ENCODE data around the gene THAP4. TPM values are rescaled to one million over a fixed set of nuclear protein-coding genes. Genes with fewer than 3 reads are reported as not detected.

The THAP4 gene
- polyA plus RNA-seq, 1 donor (not counting 4 experiments of a cell fraction or from before 2014, with no cell fraction given) = 30.3 TPM

DNA sequence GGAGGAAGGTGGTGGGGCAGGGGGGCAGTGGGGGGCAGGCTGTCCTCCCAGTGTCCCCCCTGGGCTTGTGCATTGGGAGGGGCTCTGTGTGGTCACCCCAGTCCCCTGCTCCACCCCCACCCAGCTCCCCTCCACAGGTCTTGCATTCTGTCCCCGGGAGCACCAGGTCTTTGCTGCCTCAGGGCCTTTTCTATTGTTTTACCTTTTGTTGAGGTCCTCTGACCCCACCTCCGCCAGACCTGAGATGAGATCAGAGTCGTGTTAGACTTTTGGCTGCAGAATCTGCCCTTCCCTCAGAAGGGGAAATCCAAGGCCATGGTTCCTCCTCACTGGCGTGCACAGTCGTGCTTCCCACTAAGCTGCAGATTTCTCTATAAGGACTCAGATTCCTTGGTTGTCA lies 21.3 kb upstream of the THAP4 start:
- Histone ChIP-seq H3K4me2 (ENCODE audit: control insufficient read depth, extremely low read depth, insufficient read depth, low read depth, low read length) (no peak overlapping the region), H3K27ac (ENCODE audit: control insufficient read depth, insufficient read depth, low read length) (no peak overlapping the region), H2AFZ (ENCODE audit: control insufficient read depth, low read length) (no peak overlapping the region), H3K9me1 (ENCODE audit: control insufficient read depth, extremely low read depth, insufficient read depth, low read length) (no peaks in the 10 kb centered on the region), H3K4me3 (ENCODE audit: control insufficient read depth in 2 of 3, extremely low read depth in 1 of 3, insufficient read depth in 2 of 3, low read depth in 1 of 3, low read length in 3 of 3) (no peak overlapping the region), H3K79me2 (ENCODE audit: control insufficient read depth, insufficient read depth, low read length) (peaks cover under 1% of the 10 kb centered on the region), H3K9me3 (ENCODE audit: control insufficient read depth, low read depth, low read length) (no peaks in the 10 kb centered on the region), H4K20me1 (ENCODE audit: control insufficient read depth, extremely low read depth, insufficient read depth, low read length) (peaks cover 2% of the 10 kb centered on the region), H3K27me3 (ENCODE audit: control insufficient read depth, extremely low read depth, insufficient read depth, low read length) (no peaks in the 10 kb centered on the region), H3K9ac (ENCODE audit: control insufficient read depth, extremely low read depth, insufficient read depth, low read length) (no peak overlapping the region), H3K36me3 (ENCODE audit: control insufficient read depth in 2 of 2, extremely low read depth in 1 of 2, insufficient read depth in 2 of 2, low read length in 2 of 2) (peaks cover 28 to 30% of the 10 kb centered on the region in 2 experiments), H3K4me1 (ENCODE audit: control insufficient read depth, extremely low read depth, insufficient read depth, low read length) (no peaks in the 10 kb centered on the region)
- dilution Hi-C loops (cut with MboI; ENCODE audit: extremely low pct_ligation_motif_present, low sequenced_read_pairs) = no loop called here
- FAIRE-seq (no peak), DNase-seq (ENCODE audit: low read depth, low spot score) (no peak)
- TF ChIP-seq, protein P1, sequence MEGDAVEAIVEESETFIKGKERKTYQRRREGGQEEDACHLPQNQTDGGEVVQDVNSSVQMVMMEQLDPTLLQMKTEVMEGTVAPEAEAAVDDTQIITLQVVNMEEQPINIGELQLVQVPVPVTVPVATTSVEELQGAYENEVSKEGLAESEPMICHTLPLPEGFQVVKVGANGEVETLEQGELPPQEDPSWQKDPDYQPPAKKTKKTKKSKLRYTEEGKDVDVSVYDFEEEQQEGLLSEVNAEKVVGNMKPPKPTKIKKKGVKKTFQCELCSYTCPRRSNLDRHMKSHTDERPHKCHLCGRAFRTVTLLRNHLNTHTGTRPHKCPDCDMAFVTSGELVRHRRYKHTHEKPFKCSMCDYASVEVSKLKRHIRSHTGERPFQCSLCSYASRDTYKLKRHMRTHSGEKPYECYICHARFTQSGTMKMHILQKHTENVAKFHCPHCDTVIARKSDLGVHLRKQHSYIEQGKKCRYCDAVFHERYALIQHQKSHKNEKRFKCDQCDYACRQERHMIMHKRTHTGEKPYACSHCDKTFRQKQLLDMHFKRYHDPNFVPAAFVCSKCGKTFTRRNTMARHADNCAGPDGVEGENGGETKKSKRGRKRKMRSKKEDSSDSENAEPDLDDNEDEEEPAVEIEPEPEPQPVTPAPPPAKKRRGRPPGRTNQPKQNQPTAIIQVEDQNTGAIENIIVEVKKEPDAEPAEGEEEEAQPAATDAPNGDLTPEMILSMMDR (optimal IDR thresholded peaks at IDR 0.05 in 1 of 3, IDR thresholded peaks at IDR 0.05 in 1 of 3, conservative IDR thresholded peaks at IDR 0.05 in 1 of 3; ENCODE audit: extremely low read depth in 1 of 3, insufficient read depth in 2 of 3, low read length in 3 of 3) = no peak
- TF ChIP-seq EZH2 (IDR thresholded peaks at IDR 0.05; ENCODE audit: low read length) = no peak

DNA sequence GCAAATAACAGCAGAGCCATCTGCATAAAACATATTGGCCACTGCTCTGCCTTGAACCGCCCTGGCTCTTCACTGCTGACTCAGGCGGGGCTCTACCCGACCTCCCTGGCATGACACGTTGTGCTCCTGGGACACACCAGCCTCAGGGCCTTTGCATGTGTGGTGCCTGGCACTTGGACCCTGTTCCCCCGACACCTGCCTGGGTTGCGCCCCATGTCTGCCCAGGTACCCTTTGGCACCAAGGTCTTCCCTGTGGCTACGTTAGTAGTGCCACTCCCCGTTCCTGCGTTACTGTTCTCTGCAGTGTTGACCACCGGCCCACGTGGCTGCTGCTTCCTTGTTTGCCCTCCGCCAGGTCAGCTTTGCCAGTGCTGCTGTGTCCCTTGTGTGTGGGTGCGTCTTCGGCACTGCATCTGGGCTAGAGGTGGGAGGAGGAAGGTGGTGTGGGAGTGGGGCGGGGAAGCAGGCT lies 20.9 kb upstream of the THAP4 start:
- dilution Hi-C loops (cut with MboI; ENCODE audit: extremely low pct_ligation_motif_present, low sequenced_read_pairs) = no loop called here
- no peak overlapping the region for H3K4me3 ChIP-seq (ENCODE audit: control insufficient read depth in 2 of 3, extremely low read depth in 1 of 3, insufficient read depth in 2 of 3, low read depth in 1 of 3, low read length in 3 of 3)
- DNase-seq (ENCODE audit: low read depth, low spot score) (no peak), FAIRE-seq (no peak)
- no peak overlapping the region for H3K27ac ChIP-seq (ENCODE audit: control insufficient read depth, insufficient read depth, low read length)
- H3K4me1 ChIP-seq (ENCODE audit: control insufficient read depth, extremely low read depth, insufficient read depth, low read length) = no peaks in the 10 kb centered on the region
- H3K27me3 ChIP-seq (ENCODE audit: control insufficient read depth, extremely low read depth, insufficient read depth, low read length) = no peaks in the 10 kb centered on the region
- H4K20me1 ChIP-seq (ENCODE audit: control insufficient read depth, extremely low read depth, insufficient read depth, low read length) = peaks cover 2% of the 10 kb centered on the region
- no peak overlapping the region for H2AFZ ChIP-seq (ENCODE audit: control insufficient read depth, low read length)
- no peaks in the 10 kb centered on the region for H3K9me1 ChIP-seq (ENCODE audit: control insufficient read depth, extremely low read depth, insufficient read depth, low read length)
- H3K9me3 ChIP-seq (ENCODE audit: control insufficient read depth, low read depth, low read length) = no peaks in the 10 kb centered on the region
- peaks cover 32% of the 10 kb centered on the region in 2 experiments for H3K36me3 ChIP-seq (ENCODE audit: control insufficient read depth in 2 of 2, extremely low read depth in 1 of 2, insufficient read depth in 2 of 2, low read length in 2 of 2)
- no peak for TF ChIP-seq EZH2 (IDR thresholded peaks at IDR 0.05; ENCODE audit: low read length)
- TF ChIP-seq, protein P1 (optimal IDR thresholded peaks at IDR 0.05 in 1 of 3, IDR thresholded peaks at IDR 0.05 in 1 of 3, conservative IDR thresholded peaks at IDR 0.05 in 1 of 3; ENCODE audit: extremely low read depth in 1 of 3, insufficient read depth in 2 of 3, low read length in 3 of 3) = no peak
- no peak overlapping the region for H3K9ac ChIP-seq (ENCODE audit: control insufficient read depth, extremely low read depth, insufficient read depth, low read length)
- H3K4me2 ChIP-seq (ENCODE audit: control insufficient read depth, extremely low read depth, insufficient read depth, low read depth, low read length) = no peak overlapping the region
- H3K79me2 ChIP-seq (ENCODE audit: control insufficient read depth, insufficient read depth, low read length) = peaks cover 3% of the 10 kb centered on the region

Measured in keratinocyte (primary cell).